LNCAP (cell line): ENCODE measurements around the gene HOXA5.

Experiments used
- CTCF ChIP-seq: fragments of 450-650 bp; IDR thresholded peaks from 2 replicates; pipeline ENCODE4 v1.5.1; 2017; ENCODE audit warnings: mild to moderate bottlenecking

The HOXA5 gene

GRCh38 chr7:27092819-27093110, 50.7 kb downstream of the HOXA5 start:
- no peak for TF ChIP-seq CTCF

- no peak for TF ChIP-seq CTCF
Measured at GRCh38 chr7:27091941-27092818, 51.3 kb downstream of the HOXA5 start.

- TF ChIP-seq CTCF, result no peak
Measured at GRCh38 chr7:27091105-27091504, 52.4 kb downstream of the HOXA5 start.
